Measurements from ENCODE around the gene DDX56.

The DDX56 gene

GRCh38 chr7:44535348-44536064, 38.2 kb downstream of the DDX56 start:
- Histone ChIP-seq H3K27me3 (no peaks in the 10 kb centered on the region), H3K9me3 (no peaks in the 10 kb centered on the region), H3K4me3 (ENCODE audit: low read depth in 1 of 2, low read length in 1 of 2) (no peak overlapping the region), H3K36me3 (no peaks in the 10 kb centered on the region), H3K27ac (no peak overlapping the region), H3K4me1 (ENCODE audit: control insufficient read depth in 1 of 2, insufficient read depth in 1 of 2, low read depth in 1 of 2, low read length in 1 of 2) (no peaks in the 10 kb centered on the region)
- no peak for TF ChIP-seq CTCF (IDR thresholded peaks at IDR 0.05)

- no peaks in the 10 kb centered on the region for H3K36me3 ChIP-seq
- H3K27me3 ChIP-seq: no peaks in the 10 kb centered on the region
- TF ChIP-seq CTCF (IDR thresholded peaks at IDR 0.05): no peak
- H3K9me3 ChIP-seq: no peaks in the 10 kb centered on the region
- no peak overlapping the region for H3K27ac ChIP-seq
- no peaks in the 10 kb centered on the region for H3K4me1 ChIP-seq (ENCODE audit: control insufficient read depth in 1 of 2, insufficient read depth in 1 of 2, low read depth in 1 of 2, low read length in 1 of 2)
- no peak overlapping the region for H3K4me3 ChIP-seq (ENCODE audit: low read depth in 1 of 2, low read length in 1 of 2)
Measured at GRCh38 chr7:44534501-44534900, 39.2 kb downstream of the DDX56 start.

GRCh38 chr7:44534087-44534486, 39.6 kb downstream of the DDX56 start:
- Histone ChIP-seq H3K27me3 (no peaks in the 10 kb centered on the region), H3K4me3 (ENCODE audit: low read depth in 1 of 2, low read length in 1 of 2) (no peak overlapping the region), H3K9me3 (no peaks in the 10 kb centered on the region), H3K4me1 (ENCODE audit: control insufficient read depth in 1 of 2, insufficient read depth in 1 of 2, low read depth in 1 of 2, low read length in 1 of 2) (no peaks in the 10 kb centered on the region), H3K27ac (no peak overlapping the region), H3K36me3 (no peaks in the 10 kb centered on the region)
- TF ChIP-seq CTCF (IDR thresholded peaks at IDR 0.05): no peak

GRCh38 chr7:44533301-44534055, 40.2 kb downstream of the DDX56 start:
- H3K27me3 ChIP-seq: no peaks in the 10 kb centered on the region
- no peaks in the 10 kb centered on the region for H3K4me1 ChIP-seq (ENCODE audit: control insufficient read depth in 1 of 2, insufficient read depth in 1 of 2, low read depth in 1 of 2, low read length in 1 of 2)
- H3K4me3 ChIP-seq (ENCODE audit: low read depth in 1 of 2, low read length in 1 of 2): no peak overlapping the region
- no peaks in the 10 kb centered on the region for H3K36me3 ChIP-seq
- no peak for TF ChIP-seq CTCF (IDR thresholded peaks at IDR 0.05)
- no peak overlapping the region for H3K27ac ChIP-seq
- H3K9me3 ChIP-seq: no peaks in the 10 kb centered on the region

- no peak for TF ChIP-seq CTCF (IDR thresholded peaks at IDR 0.05)
- no peaks in the 10 kb centered on the region for H3K36me3 ChIP-seq
Measured at GRCh38 chr7:44531421-44532380, 42.0 kb downstream of the DDX56 start.

More at GRCh38 chr7:44531421-44532380, 42.0 kb downstream of the DDX56 start:
- Histone ChIP-seq H3K9me3 (no peaks in the 10 kb centered on the region), H3K4me3 (ENCODE audit: low read depth in 1 of 2, low read length in 1 of 2) (no peak overlapping the region), H3K4me1 (ENCODE audit: control insufficient read depth in 1 of 2, insufficient read depth in 1 of 2, low read depth in 1 of 2, low read length in 1 of 2) (no peaks in the 10 kb centered on the region), H3K27me3 (no peaks in the 10 kb centered on the region), H3K27ac (no peak overlapping the region)

Measured in neutrophil (primary cell).